GM18868 (cell line): ENCODE measurements around the gene BUB1.
"Not testable (repeated sequence)": the region's sequence is repeated elsewhere in the genome, so short reads cannot be mapped to it uniquely, and the experiment has no call there.

Experiments
- ATAC-seq: cut with Tn5 transposase; IDR thresholded peaks from one replicate; pipeline ENCODE4 v1.9.1; 2021; ENCODE audit warnings: mild to moderate bottlenecking, moderate library complexity; ENCODE audit not compliant: unreplicated experiment

The BUB1 gene

DNA sequence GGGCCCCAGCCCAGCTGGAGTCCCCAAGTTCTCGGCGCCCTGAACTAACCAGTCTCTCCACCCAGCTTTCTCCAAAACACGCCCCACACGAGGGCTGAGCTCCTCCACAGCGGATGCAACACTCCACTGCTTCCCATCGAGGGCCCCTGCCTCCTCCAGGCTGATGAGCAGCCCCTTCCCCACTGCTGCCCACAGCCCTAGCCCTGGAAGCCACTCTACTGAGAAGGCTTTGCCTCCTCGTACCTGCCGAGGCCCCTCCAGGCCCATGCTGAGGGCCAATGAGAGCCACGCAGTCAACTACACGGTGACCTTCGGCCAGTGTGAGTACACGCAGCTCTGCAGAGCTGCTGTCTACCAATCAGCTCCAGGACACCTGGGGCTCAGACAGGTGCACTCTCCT, 72.8 kb downstream of the BUB1 start:
- not testable (repeated sequence) for ATAC-seq

DNA sequence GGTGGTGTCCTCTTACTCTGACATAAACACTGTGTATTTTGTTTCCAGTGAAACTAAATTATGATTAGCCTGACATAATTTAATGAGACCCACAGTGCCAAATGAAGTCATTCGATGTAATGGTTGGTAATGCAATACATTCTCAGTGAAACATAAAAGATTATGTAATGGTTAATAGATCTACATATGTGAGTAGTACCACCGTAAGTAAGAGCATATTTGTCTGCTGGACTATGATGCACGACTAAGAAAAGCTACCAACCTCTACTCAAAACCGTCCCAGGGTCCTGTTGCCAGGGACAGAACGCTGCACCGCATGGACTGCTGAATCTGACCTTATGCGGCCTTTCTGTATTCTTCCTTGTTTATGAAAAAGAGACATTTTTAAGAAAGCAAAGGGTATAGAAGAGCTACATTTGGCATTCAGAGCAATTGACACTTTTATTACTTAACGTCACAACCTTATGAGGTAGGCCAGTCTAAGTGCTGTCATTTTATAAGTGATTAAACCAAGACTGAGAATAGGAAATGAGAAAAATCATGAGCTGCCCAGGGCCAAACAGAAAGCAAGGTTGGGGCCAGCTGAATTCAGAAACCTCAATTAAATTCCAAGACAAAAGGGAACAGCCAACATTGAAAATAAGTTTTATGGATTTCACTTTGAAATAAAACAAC, 73.8 kb downstream of the BUB1 start:
- ATAC-seq, result not testable (repeated sequence)

DNA sequence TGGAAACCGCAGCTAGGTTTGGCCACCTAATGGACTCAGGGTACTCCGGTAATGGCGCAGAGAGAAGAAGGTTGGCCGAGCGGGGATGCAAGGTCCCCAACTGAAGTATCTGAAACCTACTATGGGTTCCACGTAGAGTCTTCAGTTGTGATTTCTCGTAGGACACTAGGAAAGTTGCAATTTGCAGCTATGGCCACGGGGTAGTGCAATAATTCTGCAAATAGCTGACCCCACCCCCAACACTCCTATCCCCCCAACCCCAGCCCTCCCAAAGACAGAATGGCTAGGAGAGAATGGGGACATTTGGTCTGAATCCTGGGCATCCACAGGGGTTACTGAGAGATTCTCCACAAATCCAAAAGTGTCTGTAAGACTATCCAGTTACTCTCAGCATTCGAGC, 75.7 kb downstream of the BUB1 start:
- not testable (repeated sequence) for ATAC-seq

- ATAC-seq, result not testable (repeated sequence)
These were observed 85.9 kb downstream of the BUB1 start for GRCh38 chr2:110591973-110592372.

DNA sequence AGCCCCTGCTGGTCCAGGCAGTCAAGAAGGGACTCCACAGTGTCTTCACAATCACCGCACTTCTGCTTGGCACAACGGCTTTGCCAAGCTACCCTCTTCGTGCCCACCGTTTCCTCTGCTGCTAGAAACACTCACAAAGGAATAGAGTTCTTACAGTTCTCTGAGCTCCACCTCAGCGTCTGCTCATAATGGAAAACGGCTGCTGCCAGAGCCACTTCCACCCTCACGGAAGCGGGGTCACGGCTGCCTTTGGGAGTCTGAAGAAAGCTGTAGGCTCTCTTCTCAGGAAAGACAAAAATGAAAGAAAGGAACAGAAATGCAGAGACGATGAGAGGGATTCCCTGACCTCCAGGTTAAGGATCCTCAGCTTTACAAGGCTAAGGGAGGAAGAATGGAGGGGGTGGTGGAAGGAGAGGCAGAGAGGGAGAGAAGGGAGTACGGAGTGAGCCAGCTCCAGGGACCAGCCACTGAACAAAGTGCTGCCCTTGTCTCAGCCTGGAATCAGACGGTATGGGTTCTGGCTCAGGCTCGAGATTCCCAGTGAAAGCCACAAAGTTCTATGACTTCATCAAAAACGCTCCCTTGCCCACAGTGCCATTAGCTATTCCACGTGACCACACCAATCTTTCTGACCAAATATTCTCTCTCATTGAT, 88.1 kb downstream of the BUB1 start:
- ATAC-seq, result not testable (repeated sequence)

DNA sequence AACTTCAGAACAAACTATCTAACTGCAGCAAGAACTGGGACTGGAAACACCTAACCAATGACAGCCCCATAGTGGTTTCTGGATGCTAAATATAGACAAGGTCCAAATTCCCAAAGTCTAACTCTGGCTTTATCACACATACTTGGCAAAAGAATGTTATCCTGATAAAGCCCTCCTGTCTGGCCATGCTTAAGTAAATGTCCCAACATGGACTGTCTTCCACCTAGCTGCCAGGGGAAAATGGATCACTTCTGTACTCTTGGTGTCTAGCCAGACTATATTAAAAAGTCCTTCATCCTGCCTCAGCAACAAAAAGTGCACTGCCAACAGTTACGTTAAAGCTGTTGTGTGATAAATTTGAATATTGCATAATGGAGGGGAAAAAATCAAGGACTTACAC, 89.3 kb downstream of the BUB1 start:
- ATAC-seq, result not testable (repeated sequence)
